ENCODE data around the gene SPNS2.

Gene SPNS2

DNA sequence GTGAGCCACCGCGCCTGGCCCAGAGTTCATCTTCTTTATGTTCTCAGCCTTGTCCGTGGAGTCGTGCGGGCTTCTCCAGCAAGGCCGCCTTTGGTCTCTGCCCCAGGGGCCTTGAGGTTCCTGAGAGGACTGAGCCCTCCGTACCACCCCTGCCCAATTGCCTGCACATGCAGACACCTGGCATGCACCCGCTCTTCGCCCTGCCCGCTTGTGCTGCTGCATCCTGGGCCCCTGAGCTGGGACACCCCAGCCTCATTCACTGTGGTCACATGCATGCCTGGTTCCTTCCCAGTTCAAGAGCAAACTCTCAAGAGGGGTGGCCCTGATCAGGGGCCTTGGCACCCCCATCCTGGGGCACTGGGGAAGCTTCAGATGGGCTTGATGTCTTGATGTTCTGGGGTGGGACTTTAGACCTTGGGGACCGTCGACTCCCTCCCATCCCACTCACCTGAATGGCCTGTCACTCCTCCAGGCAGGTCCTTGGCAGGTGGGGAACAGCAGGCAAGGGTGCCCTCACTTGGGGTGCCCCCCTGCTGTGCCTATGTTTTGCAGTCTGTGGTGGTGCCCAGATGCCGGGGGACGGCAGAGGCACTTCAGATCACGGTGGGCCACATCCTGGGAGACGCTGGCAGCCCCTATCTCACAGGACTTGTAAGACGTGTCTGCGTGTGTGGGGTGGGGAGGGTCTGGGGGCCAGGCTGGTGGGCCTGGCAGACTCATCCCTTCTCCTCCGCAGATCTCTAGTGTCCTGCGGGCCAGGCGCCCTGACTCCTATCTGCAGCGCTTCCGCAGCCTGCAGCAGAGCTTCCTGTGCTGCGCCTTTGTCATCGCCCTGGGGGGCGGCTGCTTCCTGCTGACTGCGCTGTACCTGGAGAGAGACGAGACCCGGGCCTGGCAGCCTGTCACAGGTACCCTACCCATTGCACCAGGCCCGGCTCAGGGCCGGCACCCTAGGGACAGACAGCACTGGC lies 12.7 kb upstream of the SPNS2 start:
- Histone ChIP-seq H3K56ac (ENCODE audit: low read length) (no peak overlapping the region), H3K9ac (ENCODE audit: low read length) (no peak overlapping the region), H3K27me3 (ENCODE audit: insufficient read depth, low read length, poor library complexity) (no peaks in the 10 kb centered on the region), H2BK5ac (ENCODE audit: low read length) (no peak overlapping the region), H3K79me2 (ENCODE audit: control insufficient read depth, insufficient read depth, low read length) (no peaks in the 10 kb centered on the region), H3K4ac (ENCODE audit: low read depth, low read length) (no peak overlapping the region), H3K4me1 (ENCODE audit: control insufficient read depth, low read depth, low read length) (no peaks in the 10 kb centered on the region), H3K4me2 (ENCODE audit: low read length) (no peak overlapping the region), H2AK5ac (ENCODE audit: low read length) (no peak overlapping the region), H3K36me3 (ENCODE audit: control insufficient read depth, insufficient read depth, low read length) (no peaks in the 10 kb centered on the region), H4K5ac (ENCODE audit: low read length) (no peak overlapping the region), H2BK120ac (ENCODE audit: low read depth, low read length) (no peak overlapping the region), H3K18ac (ENCODE audit: low read length) (no peak overlapping the region), H3K4me3 (ENCODE audit: low read length) (no peak overlapping the region), H3K27ac (ENCODE audit: low read depth, low read length) (no peak overlapping the region), H4K8ac (ENCODE audit: low read depth, low read length) (no peak overlapping the region), H3K23ac (ENCODE audit: low read length) (no peak overlapping the region), H2BK15ac (replicated peaks; ENCODE audit: low read depth) (no peak overlapping the region), H3K79me1 (ENCODE audit: low read length) (no peaks in the 10 kb centered on the region)
- no peak for DNase-seq
- WGBS (ENCODE audit: extremely low coverage, insufficient coverage, low lambda C conversion rate), result no CpG with 5 or more reads among the region's 31 CpGs

DNA sequence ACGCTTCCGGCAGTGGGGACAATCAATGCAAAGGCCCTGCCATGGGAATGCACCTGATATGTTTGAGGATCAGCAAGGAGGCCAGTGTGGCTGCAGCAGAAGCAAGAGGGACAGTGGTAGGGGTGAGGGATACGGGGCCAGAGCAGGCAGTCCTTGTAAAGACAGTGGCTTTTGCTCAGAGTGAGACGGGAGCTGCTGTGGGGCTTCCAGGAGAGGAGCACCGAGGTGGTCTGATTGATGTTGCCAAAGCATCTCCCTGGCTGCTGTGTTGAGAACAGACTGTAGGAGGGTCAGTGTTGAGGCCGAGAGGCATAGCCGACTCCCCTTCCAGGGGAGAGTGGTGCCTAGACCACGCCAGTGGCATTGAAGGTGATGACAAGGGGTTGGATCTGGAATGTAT lies 11.4 kb upstream of the SPNS2 start:
- Histone ChIP-seq H3K4ac (ENCODE audit: low read depth, low read length) (no peak overlapping the region), H3K23ac (ENCODE audit: low read length) (no peak overlapping the region), H3K27ac (ENCODE audit: low read depth, low read length) (no peak overlapping the region), H3K9ac (ENCODE audit: low read length) (no peak overlapping the region), H4K5ac (ENCODE audit: low read length) (no peak overlapping the region), H3K79me1 (ENCODE audit: low read length) (no peaks in the 10 kb centered on the region), H4K8ac (ENCODE audit: low read depth, low read length) (no peak overlapping the region), H3K4me2 (ENCODE audit: low read length) (no peak overlapping the region), H2BK15ac (replicated peaks; ENCODE audit: low read depth) (no peak overlapping the region), H2AK5ac (ENCODE audit: low read length) (no peak overlapping the region), H3K18ac (ENCODE audit: low read length) (no peak overlapping the region), H3K36me3 (ENCODE audit: control insufficient read depth, insufficient read depth, low read length) (no peaks in the 10 kb centered on the region), H3K27me3 (ENCODE audit: insufficient read depth, low read length, poor library complexity) (no peaks in the 10 kb centered on the region), H3K56ac (ENCODE audit: low read length) (no peak overlapping the region), H3K4me3 (ENCODE audit: low read length) (no peak overlapping the region), H3K79me2 (ENCODE audit: control insufficient read depth, insufficient read depth, low read length) (no peaks in the 10 kb centered on the region), H2BK120ac (ENCODE audit: low read depth, low read length) (no peak overlapping the region), H2BK5ac (ENCODE audit: low read length) (no peak overlapping the region), H3K4me1 (ENCODE audit: control insufficient read depth, low read depth, low read length) (no peaks in the 10 kb centered on the region)
- WGBS (ENCODE audit: extremely low coverage, insufficient coverage, low lambda C conversion rate), result no CpG with 5 or more reads among the region's 8 CpGs
- no peak for DNase-seq

DNA sequence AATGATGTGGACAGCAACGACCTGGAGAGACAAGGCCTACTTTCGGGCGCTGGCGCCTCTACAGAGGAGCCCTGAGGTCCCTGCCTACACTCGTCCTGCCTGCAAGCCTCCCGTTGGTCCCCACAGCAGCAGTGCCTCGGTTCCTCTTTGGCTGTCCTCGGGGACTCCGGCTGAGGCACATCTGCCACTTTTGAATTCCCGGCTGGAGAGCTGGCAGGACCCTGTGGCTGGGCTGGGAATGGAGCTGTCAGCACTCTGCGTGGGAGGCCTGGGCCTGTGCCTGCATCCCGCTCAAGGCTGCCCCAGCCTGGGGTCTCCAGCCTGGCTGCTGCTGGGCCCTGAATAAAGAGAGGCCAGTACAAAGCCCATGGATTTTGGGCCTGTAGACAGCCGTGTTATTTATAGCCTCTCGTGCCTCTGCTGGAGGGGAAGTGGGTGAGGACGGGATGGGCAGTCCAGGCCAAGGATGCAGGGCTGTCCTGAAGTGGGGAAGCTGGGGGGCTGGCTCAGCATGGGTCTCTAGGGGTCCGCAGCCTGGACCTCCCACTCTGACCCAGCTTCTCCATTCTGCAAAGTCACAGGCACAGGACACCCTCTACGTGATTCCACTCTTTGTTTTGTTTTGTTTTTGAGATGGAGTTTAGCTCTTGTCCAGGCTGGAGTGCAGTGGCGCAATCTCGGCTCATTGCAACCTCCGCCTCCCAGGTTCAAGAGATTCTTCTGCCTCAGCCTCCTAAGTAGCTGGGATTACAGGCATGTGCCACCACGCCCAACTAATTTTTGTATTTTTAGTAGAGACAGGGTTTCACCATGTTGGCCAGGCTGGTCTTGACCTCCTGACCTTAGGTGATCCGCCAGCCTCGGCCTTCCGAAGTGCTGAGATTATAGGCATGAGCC lies 10.6 kb upstream of the SPNS2 start:
- Histone ChIP-seq H2BK15ac (replicated peaks; ENCODE audit: low read depth) (no peak overlapping the region), H3K36me3 (ENCODE audit: control insufficient read depth, insufficient read depth, low read length) (no peaks in the 10 kb centered on the region), H2BK5ac (ENCODE audit: low read length) (no peak overlapping the region), H2AK5ac (ENCODE audit: low read length) (no peak overlapping the region), H3K27ac (ENCODE audit: low read depth, low read length) (no peak overlapping the region), H2BK120ac (ENCODE audit: low read depth, low read length) (no peak overlapping the region), H3K18ac (ENCODE audit: low read length) (no peak overlapping the region), H3K4me2 (ENCODE audit: low read length) (no peak overlapping the region), H4K8ac (ENCODE audit: low read depth, low read length) (no peak overlapping the region), H3K4me1 (ENCODE audit: control insufficient read depth, low read depth, low read length) (no peaks in the 10 kb centered on the region), H4K5ac (ENCODE audit: low read length) (no peak overlapping the region), H3K27me3 (ENCODE audit: insufficient read depth, low read length, poor library complexity) (no peaks in the 10 kb centered on the region), H3K4me3 (ENCODE audit: low read length) (no peak overlapping the region), H3K79me1 (ENCODE audit: low read length) (no peaks in the 10 kb centered on the region), H3K23ac (ENCODE audit: low read length) (no peak overlapping the region), H3K9ac (ENCODE audit: low read length) (no peak overlapping the region), H3K56ac (ENCODE audit: low read length) (no peak overlapping the region), H3K4ac (ENCODE audit: low read depth, low read length) (no peak overlapping the region), H3K79me2 (ENCODE audit: control insufficient read depth, insufficient read depth, low read length) (no peaks in the 10 kb centered on the region)
- no CpG with 5 or more reads among the region's 24 CpGs for WGBS (ENCODE audit: extremely low coverage, insufficient coverage, low lambda C conversion rate)
- DNase-seq, result no peak

DNA sequence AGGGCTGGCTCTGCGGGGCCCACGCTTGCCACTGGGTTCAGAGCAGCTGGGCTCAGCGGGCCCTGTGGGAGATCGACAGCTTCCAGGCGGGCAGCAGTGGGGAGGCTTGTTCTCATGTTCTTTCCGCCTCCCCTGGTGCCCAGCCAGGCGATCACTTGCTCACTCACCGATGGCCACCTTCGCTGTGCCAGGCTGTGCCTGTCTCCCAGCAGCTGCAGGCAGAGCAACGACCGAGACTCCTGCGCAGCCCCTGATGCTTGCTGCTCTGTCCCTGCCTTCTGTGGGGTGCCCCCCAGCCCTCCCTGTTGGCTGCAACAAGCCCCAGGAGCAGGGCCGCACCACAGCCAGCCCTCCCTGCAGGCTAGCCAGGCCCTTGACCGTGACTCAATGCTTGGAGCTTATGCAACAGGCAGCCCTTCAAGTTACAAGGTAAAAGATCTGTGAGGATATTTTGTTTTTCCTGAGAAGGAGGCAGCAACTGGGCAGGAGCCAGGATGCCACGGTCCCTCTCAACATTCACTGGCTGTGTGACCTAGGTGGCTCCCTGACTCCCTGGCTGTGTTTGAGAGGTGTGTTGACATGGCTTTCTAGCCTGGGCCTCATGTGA lies 9.6 kb upstream of the SPNS2 start:
- H4K8ac ChIP-seq (ENCODE audit: low read depth, low read length), result no peak overlapping the region
- H3K79me1 ChIP-seq (ENCODE audit: low read length), result no peaks in the 10 kb centered on the region
- H3K4me3 ChIP-seq (ENCODE audit: low read length), result no peak overlapping the region
- no peak overlapping the region for H3K9ac ChIP-seq (ENCODE audit: low read length)
- no peak overlapping the region for H3K18ac ChIP-seq (ENCODE audit: low read length)
- H3K27me3 ChIP-seq (ENCODE audit: insufficient read depth, low read length, poor library complexity), result no peaks in the 10 kb centered on the region
- H3K27ac ChIP-seq (ENCODE audit: low read depth, low read length), result no peak overlapping the region
- no peak overlapping the region for H2BK120ac ChIP-seq (ENCODE audit: low read depth, low read length)
- H3K4me1 ChIP-seq (ENCODE audit: control insufficient read depth, low read depth, low read length), result no peaks in the 10 kb centered on the region
- no peak overlapping the region for H2AK5ac ChIP-seq (ENCODE audit: low read length)
- H2BK15ac ChIP-seq (replicated peaks; ENCODE audit: low read depth), result no peak overlapping the region
- H3K23ac ChIP-seq (ENCODE audit: low read length), result no peak overlapping the region
- no peaks in the 10 kb centered on the region for H3K79me2 ChIP-seq (ENCODE audit: control insufficient read depth, insufficient read depth, low read length)
- H3K4ac ChIP-seq (ENCODE audit: low read depth, low read length), result no peak overlapping the region
- no peak for DNase-seq
- no peak overlapping the region for H4K5ac ChIP-seq (ENCODE audit: low read length)
- no peaks in the 10 kb centered on the region for H3K36me3 ChIP-seq (ENCODE audit: control insufficient read depth, insufficient read depth, low read length)
- H2BK5ac ChIP-seq (ENCODE audit: low read length), result no peak overlapping the region
- H3K4me2 ChIP-seq (ENCODE audit: low read length), result no peak overlapping the region
- H3K56ac ChIP-seq (ENCODE audit: low read length), result no peak overlapping the region
- no CpG with 5 or more reads among the region's 15 CpGs for WGBS (ENCODE audit: extremely low coverage, insufficient coverage, low lambda C conversion rate)

DNA sequence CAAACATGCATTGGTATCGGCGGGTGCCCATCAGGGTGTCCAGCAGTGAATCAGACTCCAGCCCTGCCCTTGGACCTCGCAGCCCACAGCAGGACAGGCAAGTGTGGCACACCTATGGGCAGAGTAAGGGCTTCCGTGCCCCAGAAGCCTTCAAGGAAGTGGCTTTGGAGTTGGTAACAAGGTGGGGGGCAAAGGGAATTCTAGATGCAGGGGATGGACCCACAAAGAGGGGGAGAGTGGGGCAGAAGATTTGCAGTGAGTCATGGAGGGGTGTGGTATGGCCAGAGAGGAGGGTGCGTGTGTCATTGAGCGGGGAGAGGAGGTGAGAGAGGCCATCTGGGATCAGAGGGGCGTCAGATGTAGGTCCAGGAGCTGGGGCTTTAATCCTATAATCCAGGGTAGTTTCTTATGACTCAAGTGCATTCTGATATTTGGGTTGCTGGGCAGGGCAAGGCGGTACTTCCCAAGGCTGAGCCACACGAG lies 8.5 kb upstream of the SPNS2 start:
- Histone ChIP-seq H4K5ac (ENCODE audit: low read length) (no peak overlapping the region), H3K4me1 (ENCODE audit: control insufficient read depth, low read depth, low read length) (no peaks in the 10 kb centered on the region), H3K27me3 (ENCODE audit: insufficient read depth, low read length, poor library complexity) (no peaks in the 10 kb centered on the region), H3K4ac (ENCODE audit: low read depth, low read length) (no peak overlapping the region), H3K4me3 (ENCODE audit: low read length) (no peak overlapping the region), H2BK15ac (replicated peaks; ENCODE audit: low read depth) (no peak overlapping the region), H3K9ac (ENCODE audit: low read length) (no peak overlapping the region), H3K27ac (ENCODE audit: low read depth, low read length) (no peak overlapping the region), H3K18ac (ENCODE audit: low read length) (no peak overlapping the region), H3K79me1 (ENCODE audit: low read length) (no peaks in the 10 kb centered on the region), H2BK5ac (ENCODE audit: low read length) (no peak overlapping the region), H2AK5ac (ENCODE audit: low read length) (no peak overlapping the region), H2BK120ac (ENCODE audit: low read depth, low read length) (no peak overlapping the region), H3K36me3 (ENCODE audit: control insufficient read depth, insufficient read depth, low read length) (no peaks in the 10 kb centered on the region), H3K23ac (ENCODE audit: low read length) (no peak overlapping the region), H3K4me2 (ENCODE audit: low read length) (no peak overlapping the region), H4K8ac (ENCODE audit: low read depth, low read length) (no peak overlapping the region), H3K79me2 (ENCODE audit: control insufficient read depth, insufficient read depth, low read length) (no peaks in the 10 kb centered on the region), H3K56ac (ENCODE audit: low read length) (no peak overlapping the region)
- no peak for DNase-seq
- no CpG with 5 or more reads among the region's 9 CpGs for WGBS (ENCODE audit: extremely low coverage, insufficient coverage, low lambda C conversion rate)

Data from mesendoderm (in vitro differentiated cells).